Measurements from ENCODE around the gene LYRM4.

Gene LYRM4

GRCh38 chr6:5220443-5220842, 40.3 kb downstream of the LYRM4 start:
- no peak for TF ChIP-seq CTCF (IDR thresholded peaks at IDR 0.05)
- Histone ChIP-seq H3K27ac (no peak overlapping the region), H3K9ac (no peak overlapping the region), H3K9me3 (ENCODE audit: control insufficient read depth, low read length) (no peaks in the 10 kb centered on the region), H3K79me2 (no peaks in the 10 kb centered on the region), H3K4me1 (peaks cover under 1% of the 10 kb centered on the region), H3K4me3 (ENCODE audit: low read depth, low read length) (no peak overlapping the region), H3K4me2 (ENCODE audit: low read length) (no peak overlapping the region), H3K27me3 (ENCODE audit: control insufficient read depth, insufficient read depth, low read length) (no peaks in the 10 kb centered on the region), H3K36me3 (ENCODE audit: control insufficient read depth, insufficient read depth, low read length) (no peaks in the 10 kb centered on the region), H2AFZ (no peak overlapping the region)

GRCh38 chr6:5219011-5219691, 41.6 kb downstream of the LYRM4 start:
- Histone ChIP-seq H3K27me3 (ENCODE audit: control insufficient read depth, insufficient read depth, low read length) (no peaks in the 10 kb centered on the region), H3K4me1 (peaks cover 8% of the 10 kb centered on the region), H2AFZ (no peak overlapping the region), H3K4me3 (ENCODE audit: low read depth, low read length) (no peak overlapping the region), H3K9ac (no peak overlapping the region), H3K79me2 (no peaks in the 10 kb centered on the region), H3K36me3 (ENCODE audit: control insufficient read depth, insufficient read depth, low read length) (no peaks in the 10 kb centered on the region), H3K4me2 (ENCODE audit: low read length) (no peak overlapping the region), H3K9me3 (ENCODE audit: control insufficient read depth, low read length) (no peaks in the 10 kb centered on the region), H3K27ac (no peak overlapping the region)
- no peak for TF ChIP-seq CTCF (IDR thresholded peaks at IDR 0.05)

GRCh38 chr6:5217356-5217755, 43.4 kb downstream of the LYRM4 start:
- no peak for TF ChIP-seq CTCF (IDR thresholded peaks at IDR 0.05)
- Histone ChIP-seq H3K9ac (no peak overlapping the region), H3K27ac (no peak overlapping the region), H3K79me2 (no peaks in the 10 kb centered on the region), H3K27me3 (ENCODE audit: control insufficient read depth, insufficient read depth, low read length) (no peaks in the 10 kb centered on the region), H3K4me2 (ENCODE audit: low read length) (no peak overlapping the region), H3K4me1 (peaks cover 8% of the 10 kb centered on the region), H3K4me3 (ENCODE audit: low read depth, low read length) (no peak overlapping the region), H3K36me3 (ENCODE audit: control insufficient read depth, insufficient read depth, low read length) (no peaks in the 10 kb centered on the region), H2AFZ (no peak overlapping the region), H3K9me3 (ENCODE audit: control insufficient read depth, low read length) (no peaks in the 10 kb centered on the region)

- Histone ChIP-seq H3K9ac (no peak overlapping the region), H3K79me2 (no peaks in the 10 kb centered on the region), H2AFZ (no peak overlapping the region), H3K9me3 (ENCODE audit: control insufficient read depth, low read length) (no peaks in the 10 kb centered on the region), H3K27me3 (ENCODE audit: control insufficient read depth, insufficient read depth, low read length) (no peaks in the 10 kb centered on the region), H3K27ac (no peak overlapping the region), H3K4me2 (ENCODE audit: low read length) (no peak overlapping the region), H3K4me1 (peaks cover 8% of the 10 kb centered on the region), H3K4me3 (ENCODE audit: low read depth, low read length) (no peak overlapping the region), H3K36me3 (ENCODE audit: control insufficient read depth, insufficient read depth, low read length) (no peaks in the 10 kb centered on the region)
- no peak for TF ChIP-seq CTCF (IDR thresholded peaks at IDR 0.05)
Observed at GRCh38 chr6:5215799-5216198, 45.0 kb downstream of the LYRM4 start.

GRCh38 chr6:5215159-5215558, 45.6 kb downstream of the LYRM4 start:
- Histone ChIP-seq H3K9ac (no peak overlapping the region), H3K27ac (no peak overlapping the region)

More at GRCh38 chr6:5215159-5215558, 45.6 kb downstream of the LYRM4 start:
- Histone ChIP-seq H3K9me3 (ENCODE audit: control insufficient read depth, low read length) (no peaks in the 10 kb centered on the region), H3K4me3 (ENCODE audit: low read depth, low read length) (no peak overlapping the region), H3K4me2 (ENCODE audit: low read length) (no peak overlapping the region), H3K4me1 (peaks cover 8% of the 10 kb centered on the region), H3K79me2 (no peaks in the 10 kb centered on the region), H3K36me3 (ENCODE audit: control insufficient read depth, insufficient read depth, low read length) (no peaks in the 10 kb centered on the region), H3K27me3 (ENCODE audit: control insufficient read depth, insufficient read depth, low read length) (no peaks in the 10 kb centered on the region), H2AFZ (no peak overlapping the region)
- no peak for TF ChIP-seq CTCF (IDR thresholded peaks at IDR 0.05)
